ENCODE data around the gene OPA3.

- TF ChIP-seq CTCF (IDR thresholded peaks at IDR 0.05) (no peak), POLR2A (IDR thresholded peaks at IDR 0.05) (no peak)
Observed at GRCh38 chr19:45616704-45617017, 32.1 kb upstream of the OPA3 start.

Measured in tibial nerve (tissue), 3 donors.